Measurements from ENCODE around the gene RNF187. TPM values are rescaled to one million over a fixed set of nuclear protein-coding genes. Genes with fewer than 3 reads are reported as not detected.
A peak's percentile ranks its signal among the peaks of the same experiment; 100 is the strongest.

The RNF187 gene
- total RNA-seq, 1 experiment from 2014 or later, result 63.4 TPM

DNA sequence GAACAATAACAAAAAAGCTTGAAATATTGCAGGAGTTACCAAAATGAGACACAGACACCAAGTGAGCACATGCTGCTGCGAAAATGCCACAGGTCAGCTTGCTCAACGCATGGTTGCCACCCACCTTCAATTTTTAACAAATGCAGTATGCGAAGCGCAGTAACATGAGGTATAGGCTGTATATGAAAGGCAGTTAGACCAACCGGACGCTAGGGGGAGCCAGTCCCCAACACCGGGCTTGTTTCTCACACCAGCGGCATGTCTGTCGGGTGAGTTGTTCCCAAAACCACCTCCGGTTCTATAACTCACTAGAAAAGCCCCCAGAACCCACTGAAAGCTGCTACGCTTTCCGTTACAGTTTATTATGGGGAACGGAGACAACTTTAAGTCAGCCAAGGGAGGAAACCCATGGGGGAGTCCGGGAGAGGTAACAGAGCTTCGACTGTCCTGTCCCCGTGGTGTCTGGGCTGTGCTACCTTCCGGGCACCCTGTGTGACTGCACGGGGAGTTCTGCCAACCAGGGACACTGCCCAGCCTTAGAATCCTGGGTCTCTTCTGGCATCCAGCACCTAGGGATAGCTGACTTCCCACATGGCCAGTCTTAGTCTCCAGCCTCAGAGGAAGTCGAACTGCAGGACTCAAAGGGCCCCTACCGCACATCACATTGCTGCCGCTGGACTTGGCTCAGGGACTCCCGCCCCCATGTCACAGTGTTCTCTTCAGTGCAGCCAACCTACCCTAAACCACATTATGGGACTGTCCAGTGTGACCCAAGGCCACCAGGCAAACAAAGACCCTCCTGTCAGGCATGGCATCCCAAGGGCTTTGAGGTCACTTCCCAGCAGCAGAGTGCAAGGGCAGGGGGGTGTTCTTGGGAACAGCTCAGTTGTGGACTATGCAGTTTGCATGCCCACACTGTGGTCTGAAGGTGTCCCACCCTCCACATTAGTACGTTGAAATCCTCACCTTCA lies 14.0 kb downstream of the RNF187 start:
- no peaks in the 10 kb centered on the region; a peak in 2 of 7 replicates for H3K36me3 Mint-ChIP-seq (ENCODE audit: insufficient read depth in 1 of 3, low read depth in 3 of 3)
- Histone ChIP-seq H3K9me3 (ENCODE audit: control insufficient read depth, low read depth, low read length) (no peaks in the 10 kb centered on the region), H4K91ac (ENCODE audit: insufficient read length, low read depth, low read length) (no peak overlapping the region), H2BK12ac (ENCODE audit: insufficient read length, low read depth, low read length) (no peak overlapping the region), H2AK5ac (ENCODE audit: insufficient read length, low read length) (no peak overlapping the region), H4K8ac (replicated peaks; ENCODE audit: insufficient read length, low read depth, low read length) (no peak overlapping the region), H3K23ac (ENCODE audit: insufficient read length, low read depth, low read length) (no peak overlapping the region), H3K4ac (ENCODE audit: low read depth, low read length) (no peak overlapping the region), H2BK120ac (ENCODE audit: low read depth, low read length, poor library complexity, severe bottlenecking) (no peak overlapping the region), H2BK15ac (ENCODE audit: low read depth, low read length) (no peak overlapping the region), H3K4me1 (ENCODE audit: insufficient read depth, low read length) (no peaks in the 10 kb centered on the region), H3K23me2 (ENCODE audit: insufficient read length, low read depth, low read length, poor library complexity, severe bottlenecking) (no peaks in the 10 kb centered on the region), H2BK20ac (ENCODE audit: low read depth, low read length, poor library complexity, severe bottlenecking) (no peak overlapping the region), H4K20me1 (ENCODE audit: control insufficient read depth, insufficient read depth, insufficient read length) (no peaks in the 10 kb centered on the region), H3K9ac (ENCODE audit: extremely low read depth, insufficient read length, low read length) (no peak overlapping the region), H3K56ac (ENCODE audit: insufficient read length, low read depth, low read length) (no peak overlapping the region), H2BK5ac (ENCODE audit: insufficient read length, low read length) (no peak overlapping the region), H3K79me1 (ENCODE audit: insufficient read depth, low read depth, low read length, poor library complexity, severe bottlenecking) (no peaks in the 10 kb centered on the region), H3K4me2 (ENCODE audit: insufficient read depth, insufficient read length, low read length) (no peak overlapping the region), H3K18ac (ENCODE audit: insufficient read length, low read depth, low read length) (no peak overlapping the region), H3K27me3 (ENCODE audit: insufficient read depth, low read length) (peaks cover 28% of the 10 kb centered on the region), H3K79me2 (ENCODE audit: insufficient read depth, low read length) (no peaks in the 10 kb centered on the region), H3K14ac (ENCODE audit: insufficient read depth, low read length) (no peak overlapping the region), H3T11ph (ENCODE audit: low read length) (no peak overlapping the region), H2AFZ (ENCODE audit: low read length) (no peak overlapping the region), H4K5ac (ENCODE audit: insufficient read length, low read depth, low read length) (no peak overlapping the region), H3K27ac (ENCODE audit: insufficient read length, low read depth, low read length) (no peak overlapping the region)
- peaks cover 10 to 11% of the 10 kb centered on the region in 2 experiments; a peak in 3 of 5 replicates for H3K9me3 Mint-ChIP-seq
- TF ChIP-seq, protein P1, sequence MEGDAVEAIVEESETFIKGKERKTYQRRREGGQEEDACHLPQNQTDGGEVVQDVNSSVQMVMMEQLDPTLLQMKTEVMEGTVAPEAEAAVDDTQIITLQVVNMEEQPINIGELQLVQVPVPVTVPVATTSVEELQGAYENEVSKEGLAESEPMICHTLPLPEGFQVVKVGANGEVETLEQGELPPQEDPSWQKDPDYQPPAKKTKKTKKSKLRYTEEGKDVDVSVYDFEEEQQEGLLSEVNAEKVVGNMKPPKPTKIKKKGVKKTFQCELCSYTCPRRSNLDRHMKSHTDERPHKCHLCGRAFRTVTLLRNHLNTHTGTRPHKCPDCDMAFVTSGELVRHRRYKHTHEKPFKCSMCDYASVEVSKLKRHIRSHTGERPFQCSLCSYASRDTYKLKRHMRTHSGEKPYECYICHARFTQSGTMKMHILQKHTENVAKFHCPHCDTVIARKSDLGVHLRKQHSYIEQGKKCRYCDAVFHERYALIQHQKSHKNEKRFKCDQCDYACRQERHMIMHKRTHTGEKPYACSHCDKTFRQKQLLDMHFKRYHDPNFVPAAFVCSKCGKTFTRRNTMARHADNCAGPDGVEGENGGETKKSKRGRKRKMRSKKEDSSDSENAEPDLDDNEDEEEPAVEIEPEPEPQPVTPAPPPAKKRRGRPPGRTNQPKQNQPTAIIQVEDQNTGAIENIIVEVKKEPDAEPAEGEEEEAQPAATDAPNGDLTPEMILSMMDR (conservative IDR thresholded peaks at IDR 0.05), result peak; percentile 95
- H3K27ac Mint-ChIP-seq, result no peak overlapping the region
- no CpG with 5 or more reads among the region's 23 CpGs for WGBS (ENCODE audit: extremely low coverage, insufficient read length, low lambda C conversion rate)
- peak overlapping the region in 1 of 2 experiments; percentile 30; a peak in 1 of 5 replicates for H3K4me3 Mint-ChIP-seq
- DNase-seq, result peak; percentile 87
- peaks cover 89% of the 10 kb centered on the region for H3K27me3 Mint-ChIP-seq (ENCODE audit: low read depth)
- peaks cover 12 to 18% of the 10 kb centered on the region in 2 experiments for H3K4me1 Mint-ChIP-seq

Measured in H9 (cell line).